GM12878 (cell line): ENCODE measurements around the gene VPS45.

ENCODE experiments used
- CBX5 ChIP-seq: sonication (generic); IDR thresholded peaks from 2 replicates; pipeline ENCODE4 v1.6.1; 2016; ENCODE audit warnings: low read depth, moderate library complexity, mild to moderate bottlenecking, inconsistent platforms
- CTCF ChIP-seq, 3 experiments: IDR thresholded peaks in 2 of 3; conservative IDR thresholded peaks in 1 of 3; 2 replicates each; pipeline ENCODE4 v1.5.1; 2011; ENCODE audit warnings: low read depth in 3 of 3, low read length in 3 of 3, mild to moderate bottlenecking in 3 of 3, control low read depth in 2 of 3, moderate library complexity in 2 of 3, inconsistent platforms in 1 of 3, mixed read lengths in 1 of 3; ENCODE audit not compliant: control insufficient read depth in 2 of 3, insufficient read depth in 1 of 3; ENCODE audit errors: extremely low read depth in 1 of 3
- PAX5 ChIP-seq: IDR thresholded peaks from 2 replicates; pipeline ENCODE4 v1.6.1; 2011; ENCODE audit warnings: low read depth, low read length, borderline replicate concordance
- POLR2A ChIP-seq: IDR thresholded peaks from 2 replicates; pipeline ENCODE4 v1.6.1; 2011; ENCODE audit warnings: low read depth, mild to moderate bottlenecking, low read length
- SIN3A ChIP-seq: IDR thresholded peaks from 2 replicates; pipeline ENCODE4 v1.6.1; 2012; ENCODE audit warnings: low read depth, low read length, improper control_type of control experiment
- SRF ChIP-seq, 2 experiments: IDR thresholded peaks; 2 replicates each; pipeline ENCODE4 v1.6.1; 2011; ENCODE audit warnings: low read depth in 2 of 2, low read length in 2 of 2, mild to moderate bottlenecking in 1 of 2, moderate library complexity in 1 of 2

GRCh38 chr1:150085406-150085805 is 17.8 kb downstream of the VPS45 start:
- TF ChIP-seq CTCF (IDR thresholded peaks at IDR 0.05 in 2 of 3, conservative IDR thresholded peaks at IDR 0.05 in 1 of 3; ENCODE audit: control insufficient read depth in 2 of 3, extremely low read depth in 1 of 3, insufficient read depth in 1 of 3, low read depth in 3 of 3, low read length in 3 of 3) = no peak
- no peak for TF ChIP-seq POLR2A
- no peak for TF ChIP-seq CBX5
- TF ChIP-seq SRF (IDR thresholded peaks at IDR 0.05; ENCODE audit: low read depth in 2 of 2, low read length in 2 of 2) = no peak
- TF ChIP-seq SIN3A = no peak
- no peak for TF ChIP-seq PAX5
